SK-N-SH (cell line): Measurements from ENCODE around the gene SMAP1. TPM values are rescaled to one million over a fixed set of nuclear protein-coding genes. Genes with fewer than 3 reads are reported as not detected.
"Not testable (repeated sequence)": the region's sequence is repeated elsewhere in the genome, so short reads cannot be mapped to it uniquely, and the experiment has no call there.

ENCODE experiments used
- CTCF ChIA-PET: fragments of 300-600, 350-600 bp; formaldehyde crosslinking; extraction: SDS; loops from one replicate; lab custom pipeline; 2021; lab: Yijun Ruan, JAX
- POLR2A ChIA-PET: fragments of 350-600 bp; sonication (Branson Sonifier 250); formaldehyde crosslinking; extraction: SDS; loops from one replicate; lab custom pipeline; 2020; ENCODE audit warnings: antibody characterized with exemption, inconsistent platforms; lab: Yijun Ruan, JAX
- DNase-seq: peaks from one replicate; pipeline ENCODE4 v3.0.0; 2012
- H2AFZ ChIP-seq: fragments of 200-600 bp; sonication (generic); 2 replicates; pipeline ENCODE4 v1.8.1; 2016; ENCODE audit warnings: antibody characterized with exemption, mild to moderate bottlenecking, low read depth
- H3F3A ChIP-seq: fragments of 200-600 bp; sonication (generic); replicated peaks from 2 replicates; pipeline ENCODE3; 2016; ENCODE audit warnings: antibody characterized with exemption, mild to moderate bottlenecking; ENCODE audit not compliant: insufficient read depth
- H3K27ac ChIP-seq, 2 experiments: fragments of 200-500 bp in 1 of 2; fragments of 200-600 bp in 1 of 2; sonication (Bioruptor generic) in 1 of 2; sonication (generic), shearing (Covaris generic) in 1 of 2; 2 replicates each; pipeline versions ENCODE4 v1.5.1 to v1.6.1; 2014 to 2016; ENCODE audit warnings: low read depth in 2 of 2, inconsistent platforms in 1 of 2, low read length in 1 of 2, mild to moderate bottlenecking in 1 of 2, mixed read lengths in 1 of 2
- H3K27me3 ChIP-seq: fragments of 200-600 bp; sonication (generic), shearing (Covaris generic); 2 replicates; pipeline ENCODE4 v1.6.1; 2016; ENCODE audit warnings: mixed run types; ENCODE audit not compliant: insufficient read depth
- H3K36me3 ChIP-seq, 2 experiments: fragments of 200-500 bp in 1 of 2; fragments of 200-600 bp in 1 of 2; sonication (Bioruptor generic) in 1 of 2; sonication (generic) in 1 of 2; replicated peaks in 1 of 2; 2 replicates each; pipeline versions ENCODE3 to v1.5.1; 2014 to 2016; ENCODE audit warnings: low read length in 1 of 2, mild to moderate bottlenecking in 1 of 2; ENCODE audit not compliant: insufficient read depth in 2 of 2, control insufficient read depth in 1 of 2
- H3K4me1 ChIP-seq, 2 experiments: fragments of 200-500 bp in 1 of 2; fragments of 200-600 bp in 1 of 2; sonication (Bioruptor generic) in 1 of 2; sonication (generic), shearing (Covaris generic) in 1 of 2; 2 replicates each; pipeline versions ENCODE4 v1.5.1 to v1.6.1; 2014 to 2016; ENCODE audit warnings: low read depth in 1 of 2, low read length in 1 of 2, mixed run types in 1 of 2; ENCODE audit not compliant: insufficient read depth in 2 of 2, control insufficient read depth in 1 of 2
- H3K4me2 ChIP-seq: fragments of 200-600 bp; sonication (generic), shearing (Covaris generic); 2 replicates; pipeline ENCODE4 v1.6.1; 2017; ENCODE audit warnings: mixed run types
- H3K4me3 ChIP-seq, 2 experiments: fragments of 200-500 bp in 1 of 2; fragments of 200-600 bp in 1 of 2; sonication (Bioruptor generic) in 1 of 2; sonication (generic), shearing (Covaris generic) in 1 of 2; 2 replicates each; pipeline versions ENCODE4 v1.5.1 to v1.8.1; 2014 to 2016; ENCODE audit warnings: low read depth in 2 of 2, inconsistent platforms in 1 of 2, low read length in 1 of 2, mild to moderate bottlenecking in 1 of 2, mixed read lengths in 1 of 2, moderate library complexity in 1 of 2
- H3K79me2 ChIP-seq: fragments of 200-600 bp; sonication (generic); 2 replicates; pipeline ENCODE4 v1.8.1; 2017; ENCODE audit warnings: mild to moderate bottlenecking; ENCODE audit not compliant: insufficient read depth
- H3K9ac ChIP-seq: fragments of 200-600 bp; sonication (generic); 2 replicates; pipeline ENCODE4 v1.6.1; 2017; ENCODE audit warnings: mixed run types
- H3K9me2 ChIP-seq: fragments of 200-600 bp; sonication (generic); 2 replicates; pipeline ENCODE4 v1.6.1; 2017; ENCODE audit warnings: mixed run types
- H3K9me3 ChIP-seq: fragments of 200-600 bp; sonication (generic); 2 replicates; pipeline ENCODE4 v1.6.1; 2017; ENCODE audit warnings: mixed run types, mild to moderate bottlenecking, moderate library complexity
- H4K20me1 ChIP-seq: fragments of 200-600 bp; sonication (generic); 2 replicates; pipeline ENCODE4 v1.6.1; 2017; ENCODE audit warnings: mild to moderate bottlenecking, mixed run types; ENCODE audit not compliant: insufficient read depth
- ELF1 ChIP-seq: IDR thresholded peaks from 2 replicates; pipeline ENCODE4 v1.4.0; 2012
- EZH2phosphoT487 ChIP-seq: fragments of 200-600 bp; sonication (generic); IDR thresholded peaks from 2 replicates; pipeline ENCODE4 v1.6.1; 2017; ENCODE audit warnings: low read depth, mixed run types, mild to moderate bottlenecking, antibody characterized with exemption, moderate library complexity, borderline replicate concordance
- FOXJ3 ChIP-seq: sonication (generic); formaldehyde crosslinking; IDR thresholded peaks from 2 replicates; pipeline ENCODE4 v1.5.1; 2020; ENCODE audit warnings: mild to moderate bottlenecking, missing genetic modification reagents
- JUND ChIP-seq: IDR thresholded peaks from 2 replicates; pipeline ENCODE4 v1.4.0; 2012
- RCOR1 ChIP-seq: fragments of 150-350 bp; IDR thresholded peaks from 2 replicates; pipeline ENCODE4 v1.6.1; 2017; ENCODE audit warnings: antibody characterized with exemption, low read length
- TEAD4 ChIP-seq: IDR thresholded peaks from 2 replicates; pipeline ENCODE4 v1.4.0; 2012; ENCODE audit warnings: mild to moderate bottlenecking, borderline replicate concordance; ENCODE audit not compliant: insufficient read depth
- WGBS: methylation state at CpG from one replicate; pipeline ENCODE4 v1.1.6; 2017; ENCODE audit warnings: low lambda C conversion rate; 5-methylcytosine and 5-hydroxymethylcytosine counted together
- polyA plus RNA-seq, 3 experiments: library from polyadenylated mRNA; depleted of rRNA; stranded (reverse); fragments of >200 nt; gene quantifications; 2 replicates each; pipeline ENCODE4 v1.2.3, GENCODE V29; 2012
- TF ChIP-seq, protein P1 (sequence below): fragments of 150-350 bp; IDR thresholded peaks from 2 replicates; pipeline ENCODE4 v1.6.1; 2017; ENCODE audit warnings: antibody characterized with exemption, low read length, low read depth, borderline replicate concordance
- TF ChIP-seq, protein P2 (sequence below): fragments of 200-600 bp; sonication (generic); IDR thresholded peaks from 2 replicates; pipeline ENCODE4 v1.6.1; 2017; ENCODE audit warnings: antibody characterized with exemption, mild to moderate bottlenecking, moderate library complexity
- TF ChIP-seq, protein P3 (sequence below): IDR thresholded peaks from 2 replicates; pipeline ENCODE4; 2012

SMAP1 gene
- polyA plus RNA-seq, 1 of the 3 experiments (the other 2 are of a cell fraction): 12.6 TPM

DNA sequence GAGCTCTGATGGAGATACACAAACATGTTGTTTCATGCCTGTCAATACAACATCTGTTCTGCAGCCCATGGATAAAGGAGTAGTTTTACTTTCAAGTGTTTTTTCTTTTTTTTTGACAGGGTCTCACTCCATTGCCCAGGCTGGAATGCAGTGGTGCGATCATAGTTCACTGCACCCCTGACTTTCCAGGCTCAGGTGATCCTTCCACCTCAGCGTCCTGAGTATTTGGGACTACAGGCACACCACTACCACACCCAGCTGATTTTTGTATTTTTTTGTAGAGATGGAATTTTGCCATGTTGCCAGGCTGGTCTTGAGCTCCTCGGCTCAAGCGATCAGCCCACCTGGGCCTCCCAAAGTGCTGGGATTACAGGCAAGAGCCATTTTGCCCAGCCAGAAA is 97.0 kb downstream of the SMAP1 start:
- no peak for DNase-seq

DNA sequence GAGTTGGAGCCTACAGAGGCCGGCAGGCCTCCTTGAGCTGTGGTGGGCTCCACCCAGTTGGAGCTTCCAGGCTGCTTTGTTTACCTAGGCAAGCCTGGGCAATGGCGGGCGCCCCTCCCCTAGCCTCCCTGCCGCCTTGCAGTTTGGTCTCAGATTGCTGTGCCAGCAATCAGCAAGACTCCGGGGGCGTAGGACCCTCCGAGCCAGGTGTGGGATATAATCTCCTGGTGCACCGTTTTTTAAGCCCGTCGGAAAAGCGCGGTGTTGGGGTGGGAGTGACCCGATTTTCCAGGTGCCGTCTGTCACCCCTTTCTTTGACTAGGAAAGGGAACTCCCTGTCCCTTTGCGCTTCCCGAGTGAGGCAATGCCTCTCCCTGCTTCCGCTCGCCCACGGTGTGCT is 103.7 kb downstream of the SMAP1 start:
- H3F3A ChIP-seq, DNase-seq, H3K9me2 ChIP-seq, CTCF ChIA-PET, H3K9ac ChIP-seq, H3K4me2 ChIP-seq, POLR2A ChIA-PET, H3K27me3 ChIP-seq, H3K4me3 ChIP-seq, H3K27ac ChIP-seq, H2AFZ ChIP-seq, H3K79me2 ChIP-seq, H3K36me3 ChIP-seq, H3K4me1 ChIP-seq, H4K20me1 ChIP-seq, H3K9me3 ChIP-seq: not testable (repeated sequence)
- WGBS: 97% methylated on average over 18 of the region's 19 CpGs

More for the DNA sequence above, 97.0 kb downstream of the SMAP1 start:
- no peak overlapping the region for H3K9ac ChIP-seq
- H3K27ac ChIP-seq: no peak overlapping the region
- TF ChIP-seq RCOR1 (no peak), EZH2phosphoT487 (no peak), JUND (no peak), ELF1 (no peak), FOXJ3 (no peak), TEAD4 (no peak)
- TF ChIP-seq, protein P1, sequence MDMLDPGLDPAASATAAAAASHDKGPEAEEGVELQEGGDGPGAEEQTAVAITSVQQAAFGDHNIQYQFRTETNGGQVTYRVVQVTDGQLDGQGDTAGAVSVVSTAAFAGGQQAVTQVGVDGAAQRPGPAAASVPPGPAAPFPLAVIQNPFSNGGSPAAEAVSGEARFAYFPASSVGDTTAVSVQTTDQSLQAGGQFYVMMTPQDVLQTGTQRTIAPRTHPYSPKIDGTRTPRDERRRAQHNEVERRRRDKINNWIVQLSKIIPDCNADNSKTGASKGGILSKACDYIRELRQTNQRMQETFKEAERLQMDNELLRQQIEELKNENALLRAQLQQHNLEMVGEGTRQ: no peak
- TF ChIP-seq, protein P2, sequence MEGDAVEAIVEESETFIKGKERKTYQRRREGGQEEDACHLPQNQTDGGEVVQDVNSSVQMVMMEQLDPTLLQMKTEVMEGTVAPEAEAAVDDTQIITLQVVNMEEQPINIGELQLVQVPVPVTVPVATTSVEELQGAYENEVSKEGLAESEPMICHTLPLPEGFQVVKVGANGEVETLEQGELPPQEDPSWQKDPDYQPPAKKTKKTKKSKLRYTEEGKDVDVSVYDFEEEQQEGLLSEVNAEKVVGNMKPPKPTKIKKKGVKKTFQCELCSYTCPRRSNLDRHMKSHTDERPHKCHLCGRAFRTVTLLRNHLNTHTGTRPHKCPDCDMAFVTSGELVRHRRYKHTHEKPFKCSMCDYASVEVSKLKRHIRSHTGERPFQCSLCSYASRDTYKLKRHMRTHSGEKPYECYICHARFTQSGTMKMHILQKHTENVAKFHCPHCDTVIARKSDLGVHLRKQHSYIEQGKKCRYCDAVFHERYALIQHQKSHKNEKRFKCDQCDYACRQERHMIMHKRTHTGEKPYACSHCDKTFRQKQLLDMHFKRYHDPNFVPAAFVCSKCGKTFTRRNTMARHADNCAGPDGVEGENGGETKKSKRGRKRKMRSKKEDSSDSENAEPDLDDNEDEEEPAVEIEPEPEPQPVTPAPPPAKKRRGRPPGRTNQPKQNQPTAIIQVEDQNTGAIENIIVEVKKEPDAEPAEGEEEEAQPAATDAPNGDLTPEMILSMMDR: no peak
- TF ChIP-seq, protein P3, sequence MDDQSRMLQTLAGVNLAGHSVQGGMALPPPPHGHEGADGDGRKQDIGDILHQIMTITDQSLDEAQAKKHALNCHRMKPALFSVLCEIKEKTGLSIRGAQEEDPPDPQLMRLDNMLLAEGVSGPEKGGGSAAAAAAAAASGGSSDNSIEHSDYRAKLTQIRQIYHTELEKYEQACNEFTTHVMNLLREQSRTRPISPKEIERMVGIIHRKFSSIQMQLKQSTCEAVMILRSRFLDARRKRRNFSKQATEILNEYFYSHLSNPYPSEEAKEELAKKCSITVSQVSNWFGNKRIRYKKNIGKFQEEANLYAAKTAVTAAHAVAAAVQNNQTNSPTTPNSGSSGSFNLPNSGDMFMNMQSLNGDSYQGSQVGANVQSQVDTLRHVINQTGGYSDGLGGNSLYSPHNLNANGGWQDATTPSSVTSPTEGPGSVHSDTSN: no peak
- CTCF ChIA-PET: interaction anchor here (0.8 kb wide), 1 partner anchor 78 kb away, joined by 3 read pairs; no protein-coding TSS in a partner anchor
- peaks cover 10% of the 10 kb centered on the region; the same call in 1 of the 2 replicates for H3K79me2 ChIP-seq
- no peaks in the 10 kb centered on the region for H3F3A ChIP-seq
- no peaks in the 10 kb centered on the region for H3K9me3 ChIP-seq
- H3K4me3 ChIP-seq: no peak overlapping the region
- H2AFZ ChIP-seq: no peak overlapping the region
- H4K20me1 ChIP-seq: no peaks in the 10 kb centered on the region
- H3K27me3 ChIP-seq: no peaks in the 10 kb centered on the region
- 96% methylated on average over 4 of the region's 4 CpGs for WGBS
- no peaks in the 10 kb centered on the region for H3K36me3 ChIP-seq
- POLR2A ChIA-PET: no interaction called here
- no peaks in the 10 kb centered on the region; a peak in 1 of 4 replicates for H3K4me1 ChIP-seq
- no peaks in the 10 kb centered on the region for H3K9me2 ChIP-seq
- H3K4me2 ChIP-seq: no peak overlapping the region
